SJSA1 (cell line): ENCODE results near the gene WDR27. TPM values are rescaled to one million over a fixed set of nuclear protein-coding genes. Genes with fewer than 3 reads are reported as not detected.
A peak's percentile ranks its signal among the peaks of the same experiment; 100 is the strongest.
"Not testable (repeated sequence)": the region's sequence is repeated elsewhere in the genome, so short reads cannot be mapped to it uniquely, and the experiment has no call there.

Experiments used
- DNase-seq, 2 experiments: peaks; one replicate each; pipeline ENCODE4 v3.0.0-alpha.2; 2015 to 2020; ENCODE audit warnings: low spot score in 2 of 2, low read depth in 1 of 2
- H3K27ac ChIP-seq: fragments of 250-450 bp; sonication (Bioruptor Pico); 2 replicates; pipeline ENCODE4 v1.5.1; 2020; ENCODE audit warnings: mild to moderate bottlenecking, moderate library complexity
- H3K27me3 ChIP-seq: fragments of 250-450 bp; sonication (Bioruptor Pico); replicated peaks from 2 replicates; pipeline ENCODE4 v1.5.1; 2020; ENCODE audit warnings: mild to moderate bottlenecking, moderate library complexity
- H3K36me3 ChIP-seq: fragments of 250-450 bp; sonication (Bioruptor Pico); 2 replicates; pipeline ENCODE4 v1.5.1; 2020; ENCODE audit warnings: mild to moderate bottlenecking
- H3K4me1 ChIP-seq: fragments of 250-450 bp; sonication (Bioruptor Pico); replicated peaks from 2 replicates; pipeline ENCODE4 v1.6.1; 2021; ENCODE audit warnings: mild to moderate bottlenecking
- H3K4me3 ChIP-seq: fragments of 250-450 bp; sonication (Bioruptor Pico); 2 replicates; pipeline ENCODE4 v1.5.1; 2020; ENCODE audit warnings: mild to moderate bottlenecking
- H3K9me3 ChIP-seq: fragments of 250-450 bp; sonication (Bioruptor Pico); replicated peaks from 2 replicates; pipeline ENCODE4 v1.5.1; 2020; ENCODE audit warnings: mild to moderate bottlenecking
- total RNA-seq: library from RNA; depleted of rRNA; stranded (reverse); fragments of >200 nt; shearing (Covaris generic); gene quantifications from 2 replicates; pipeline ENCODE4 v1.2.3, GENCODE V29; 2014

Gene WDR27
- total RNA-seq, 1 experiment from 2014 or later: 9.6 TPM

DNA sequence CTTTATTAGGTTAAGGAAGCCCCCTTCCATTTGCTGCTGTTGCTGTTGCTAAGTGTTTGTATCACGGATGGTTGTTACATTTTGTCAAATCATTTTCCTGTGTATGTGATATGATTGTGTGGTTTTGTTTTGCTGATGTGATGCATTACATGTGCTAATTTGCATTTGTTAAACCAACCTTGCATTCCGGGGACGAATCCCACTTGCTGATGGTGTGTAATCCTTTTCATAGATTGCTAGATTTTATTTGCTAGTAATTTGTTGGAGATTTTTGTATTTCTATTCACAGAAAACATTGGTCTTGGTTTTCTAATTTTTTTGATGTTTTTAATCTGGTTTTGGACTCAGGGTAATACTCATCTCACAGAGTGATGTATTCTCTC is 167.8 kb downstream of the WDR27 start:
- Histone ChIP-seq H3K9me3 (peaks cover 9% of the 10 kb centered on the region), H3K4me1 (peaks cover 16% of the 10 kb centered on the region), H3K27me3 (no peaks in the 10 kb centered on the region), H3K4me3 (no peak overlapping the region), H3K36me3 (no peaks in the 10 kb centered on the region), H3K27ac (no peak overlapping the region)
- no peak for DNase-seq

- Histone ChIP-seq H3K36me3 (no peaks in the 10 kb centered on the region), H3K27ac (no peak overlapping the region), H3K27me3 (no peaks in the 10 kb centered on the region), H3K4me1 (peaks cover 16% of the 10 kb centered on the region), H3K4me3 (no peak overlapping the region), H3K9me3 (peaks cover 9% of the 10 kb centered on the region)
- DNase-seq: no peak
Observed at GRCh38 chr6:169533301-169534038, 168.4 kb downstream of the WDR27 start.

- H3K9me3 ChIP-seq: no peaks in the 10 kb centered on the region; the same call in none of the 2 replicates
- no peak for DNase-seq
- H3K27me3 ChIP-seq: no peaks in the 10 kb centered on the region
- H3K27ac ChIP-seq: no peak overlapping the region
- H3K4me3 ChIP-seq: no peak overlapping the region
- no peaks in the 10 kb centered on the region for H3K36me3 ChIP-seq
- H3K4me1 ChIP-seq: peaks cover 16% of the 10 kb centered on the region
Observed at GRCh38 chr6:169530752-169531123, 171.1 kb downstream of the WDR27 start.

DNA sequence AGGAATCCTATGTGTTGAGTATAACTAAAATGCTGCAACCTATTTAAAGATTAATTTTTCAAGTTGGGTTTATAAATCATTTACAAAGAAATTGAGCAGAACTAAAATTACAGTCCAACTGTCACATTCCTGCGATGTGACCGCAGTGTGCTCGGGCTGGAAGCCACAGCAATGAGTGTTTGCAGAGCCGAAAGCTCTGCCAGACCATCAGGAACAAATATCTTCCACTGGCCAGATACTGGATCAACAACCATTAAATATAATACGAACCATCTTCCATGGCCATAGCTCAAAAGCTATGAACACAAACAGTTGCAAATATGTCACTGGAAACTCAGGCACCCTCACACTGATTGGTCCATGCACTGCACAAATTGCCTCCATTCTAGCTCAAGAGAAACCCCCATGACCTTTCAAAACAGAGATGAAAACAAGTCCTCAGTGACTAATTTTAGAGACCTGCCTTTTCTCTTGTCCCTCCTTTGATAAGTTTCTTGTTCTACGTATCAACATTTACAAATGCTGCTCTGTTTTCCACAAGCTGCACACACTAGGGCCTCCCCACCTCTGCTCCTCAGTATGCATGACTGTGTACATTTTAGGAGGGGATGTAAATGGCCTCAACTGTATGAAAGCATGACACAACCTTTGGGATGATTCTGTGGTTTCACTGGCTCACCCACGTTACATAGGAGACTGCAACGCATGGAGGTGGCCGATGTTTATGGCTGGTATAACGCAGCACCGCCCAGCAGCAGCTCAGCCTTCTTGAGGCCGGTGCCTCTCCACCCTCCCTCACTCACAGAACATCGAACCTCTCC is 171.7 kb downstream of the WDR27 start:
- H3K36me3 ChIP-seq: no peaks in the 10 kb centered on the region
- H3K27ac ChIP-seq: peak overlapping the region; percentile 65
- no peaks in the 10 kb centered on the region for H3K27me3 ChIP-seq
- DNase-seq: peak in 1 of 2 experiments; percentile 48
- no peak overlapping the region for H3K4me3 ChIP-seq
- peaks cover 16% of the 10 kb centered on the region for H3K4me1 ChIP-seq
- no peaks in the 10 kb centered on the region; the same call in 1 of the 2 replicates for H3K9me3 ChIP-seq

DNA sequence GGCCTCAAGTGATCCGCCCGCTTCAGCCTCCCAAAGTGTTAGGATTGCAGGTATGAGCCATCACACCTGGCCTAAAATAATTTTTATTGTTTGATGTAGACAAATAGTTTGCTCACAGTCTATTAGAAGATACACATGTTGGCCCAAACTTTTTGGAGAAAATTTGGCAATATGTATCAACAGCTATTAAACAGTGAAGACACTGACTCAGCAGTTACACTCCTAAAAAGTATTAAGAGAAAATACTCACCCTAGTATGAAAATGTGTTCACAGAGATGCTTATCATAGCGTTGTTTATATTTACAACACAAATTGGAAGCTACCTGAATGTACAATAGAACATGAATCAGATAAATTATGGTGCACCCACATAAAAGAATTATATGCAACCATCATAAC is 173.1 kb downstream of the WDR27 start:
- Histone ChIP-seq H3K4me3 (no peak overlapping the region), H3K4me1 (peaks cover 16% of the 10 kb centered on the region), H3K27ac (no peak overlapping the region), H3K27me3 (no peaks in the 10 kb centered on the region), H3K36me3 (no peaks in the 10 kb centered on the region), H3K9me3 (no peaks in the 10 kb centered on the region; the same call in 1 of the 2 replicates)
- DNase-seq: no peak

- DNase-seq: no peak
- no peak overlapping the region for H3K27ac ChIP-seq
- no peaks in the 10 kb centered on the region for H3K9me3 ChIP-seq
- H3K36me3 ChIP-seq: no peaks in the 10 kb centered on the region
- H3K4me1 ChIP-seq: peaks cover 16% of the 10 kb centered on the region
- H3K4me3 ChIP-seq: no peak overlapping the region
- H3K27me3 ChIP-seq: no peaks in the 10 kb centered on the region
Observed at GRCh38 chr6:169527306-169527705, 174.5 kb downstream of the WDR27 start.

DNA sequence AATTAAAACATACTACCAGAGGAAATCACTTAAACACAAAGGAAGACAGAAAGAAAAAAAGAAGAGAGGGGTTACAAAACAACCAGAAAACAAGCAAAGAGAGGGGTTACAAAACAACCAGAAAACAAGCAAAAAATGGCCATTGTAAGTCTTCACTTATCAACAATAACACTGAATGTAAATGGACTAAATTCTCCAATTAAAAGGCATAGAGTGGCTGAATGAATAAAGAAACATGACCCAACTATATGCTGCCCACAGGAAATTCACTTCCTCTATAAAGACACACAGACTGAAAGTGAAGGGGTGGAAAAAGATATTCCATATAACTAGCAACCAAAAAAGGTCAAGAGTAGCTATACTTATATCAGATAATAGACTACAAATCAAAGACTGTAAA is 180.0 kb downstream of the WDR27 start:
- Histone ChIP-seq H3K27me3 (no peaks in the 10 kb centered on the region), H3K4me1 (no peaks in the 10 kb centered on the region), H3K36me3 (no peaks in the 10 kb centered on the region), H3K27ac (no peak overlapping the region), H3K4me3 (no peak overlapping the region), H3K9me3 (no peaks in the 10 kb centered on the region)
- DNase-seq: no peak

- no peak overlapping the region for H3K4me3 ChIP-seq
- H3K36me3 ChIP-seq: no peaks in the 10 kb centered on the region
- no peak for DNase-seq
- no peaks in the 10 kb centered on the region for H3K27me3 ChIP-seq
- no peaks in the 10 kb centered on the region for H3K9me3 ChIP-seq
- no peaks in the 10 kb centered on the region for H3K4me1 ChIP-seq
- no peak overlapping the region for H3K27ac ChIP-seq
Observed at GRCh38 chr6:169520104-169520503, 181.7 kb downstream of the WDR27 start.

GRCh38 chr6:169518451-169518850 is 183.4 kb downstream of the WDR27 start:
- Histone ChIP-seq H3K27me3 (no peaks in the 10 kb centered on the region), H3K9me3 (no peaks in the 10 kb centered on the region), H3K27ac (no peak overlapping the region), H3K4me1 (no peaks in the 10 kb centered on the region), H3K4me3 (no peak overlapping the region), H3K36me3 (no peaks in the 10 kb centered on the region)
- no peak for DNase-seq

GRCh38 chr6:169513478-169514193 is 188.2 kb downstream of the WDR27 start:
- H3K27ac ChIP-seq: no peak overlapping the region
- no peaks in the 10 kb centered on the region for H3K36me3 ChIP-seq
- no peaks in the 10 kb centered on the region for H3K27me3 ChIP-seq
- no peak for DNase-seq
- no peaks in the 10 kb centered on the region for H3K9me3 ChIP-seq
- H3K4me1 ChIP-seq: no peaks in the 10 kb centered on the region
- no peak overlapping the region for H3K4me3 ChIP-seq

GRCh38 chr6:169511785-169512184 is 190.0 kb downstream of the WDR27 start:
- H3K36me3 ChIP-seq, H3K9me3 ChIP-seq, H3K27me3 ChIP-seq, H3K27ac ChIP-seq, H3K4me1 ChIP-seq, DNase-seq, H3K4me3 ChIP-seq: not testable (repeated sequence)

DNA sequence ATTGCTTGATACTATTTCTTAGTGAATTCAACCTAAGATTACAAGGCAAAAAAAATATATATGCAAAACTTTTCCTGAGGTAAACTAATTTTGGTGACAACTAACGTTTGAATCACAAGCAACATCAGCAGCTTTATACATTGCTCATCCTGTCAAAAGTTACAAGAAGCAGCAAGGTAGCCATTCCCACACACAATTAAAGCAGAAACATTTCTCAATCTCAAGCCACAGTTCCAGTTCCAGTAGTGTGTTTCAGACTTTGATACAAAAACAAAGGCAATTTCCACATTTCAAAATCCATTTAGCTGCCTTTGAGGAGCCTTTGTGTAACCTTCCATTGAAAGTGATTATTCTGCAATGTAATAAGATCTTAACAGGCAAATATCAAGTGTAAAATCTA is 191.0 kb downstream of the WDR27 start:
- H3K36me3 ChIP-seq: no peaks in the 10 kb centered on the region
- H3K27ac ChIP-seq: no peak overlapping the region
- no peaks in the 10 kb centered on the region for H3K9me3 ChIP-seq
- H3K4me3 ChIP-seq: no peak overlapping the region
- DNase-seq: no peak
- no peaks in the 10 kb centered on the region for H3K4me1 ChIP-seq
- H3K27me3 ChIP-seq: 0 out of 2 replicates have a peak, but pooled peaks cover 3% of the 10 kb centered on the region

- H3K27me3 ChIP-seq: 0 out of 2 replicates have a peak, but pooled peaks cover 3% of the 10 kb centered on the region
- H3K4me1 ChIP-seq: no peaks in the 10 kb centered on the region
- no peak overlapping the region for H3K27ac ChIP-seq
- no peaks in the 10 kb centered on the region for H3K9me3 ChIP-seq
- DNase-seq: no peak
- H3K36me3 ChIP-seq: no peaks in the 10 kb centered on the region
- no peak overlapping the region for H3K4me3 ChIP-seq
Observed at GRCh38 chr6:169508452-169508851, 193.4 kb downstream of the WDR27 start.
